ENCODE results near the gene ATP6V1B1. TPM values are rescaled to one million over a fixed set of nuclear protein-coding genes. Genes with fewer than 3 reads are reported as not detected.

ATP6V1B1 gene
- total RNA-seq, 2 donors from 2014 or later: 0.85 to 0.89 TPM

GRCh38 chr2:70898363-70899240, 37.1 kb upstream of the ATP6V1B1 start:
- no peak for DNase-seq
- intact Hi-C loops (cut with DNase I): no loop called here
- no peak for ATAC-seq

GRCh38 chr2:70901227-70902066, 34.3 kb upstream of the ATP6V1B1 start:
- DNase-seq: peak; percentile 27
- intact Hi-C loops (cut with DNase I): no loop called here
- peak; percentile 36 to 47 for ATAC-seq

- ATAC-seq (no peak), DNase-seq (no peak)
- intact Hi-C loops (cut with DNase I): no loop called here
These were observed 33.6 kb upstream of the ATP6V1B1 start for GRCh38 chr2:70902067-70902442.

- DNase-seq (no peak), ATAC-seq (no peak)
- intact Hi-C loops (cut with DNase I): no loop called here
These were observed 33.1 kb upstream of the ATP6V1B1 start for GRCh38 chr2:70902579-70902978.

- intact Hi-C loops (cut with DNase I): no loop called here
- no peak for ATAC-seq
- no peak for DNase-seq
These were observed 32.5 kb upstream of the ATP6V1B1 start for GRCh38 chr2:70903171-70903570.

- intact Hi-C loops (cut with DNase I): no loop called here
- ATAC-seq: no peak
- no peak for DNase-seq
These were observed 31.9 kb upstream of the ATP6V1B1 start for GRCh38 chr2:70903641-70904340.

GRCh38 chr2:70904371-70905216, 31.1 kb upstream of the ATP6V1B1 start:
- ATAC-seq: no peak
- DNase-seq: no peak
- intact Hi-C loops (cut with DNase I): no loop called here

- intact Hi-C loops (cut with DNase I): no loop called here
- ATAC-seq (no peak), DNase-seq (no peak)
These were observed 30.0 kb upstream of the ATP6V1B1 start for GRCh38 chr2:70905443-70906421.

GRCh38 chr2:70906439-70907005, 29.2 kb upstream of the ATP6V1B1 start:
- DNase-seq: no peak
- ATAC-seq: no peak
- intact Hi-C loops (cut with DNase I): no loop called here

- ATAC-seq (peak in 1 of 2 donors; percentile 41), DNase-seq (no peak)
- intact Hi-C loops (cut with DNase I): no loop called here
These were observed 28.3 kb upstream of the ATP6V1B1 start for GRCh38 chr2:70907130-70908057.

GRCh38 chr2:70916291-70916690, 19.4 kb upstream of the ATP6V1B1 start:
- no peak for ATAC-seq

GRCh38 chr2:70918016-70918415, 17.7 kb upstream of the ATP6V1B1 start:
- no peak for ATAC-seq
- DNase-seq: no peak
- intact Hi-C loops (cut with DNase I): no loop called here

More at GRCh38 chr2:70916291-70916690, 19.4 kb upstream of the ATP6V1B1 start:
- intact Hi-C loops (cut with DNase I): no loop called here
- no peak for DNase-seq

GRCh38 chr2:70919672-70920366, 15.9 kb upstream of the ATP6V1B1 start:
- peak; percentile 79 for DNase-seq
- intact Hi-C loops (cut with DNase I): loop anchor here in 1 of 2 donors (2.0 kb wide), 1 partner anchor 49 kb away; no protein-coding TSS in a partner anchor
- ATAC-seq: peak; percentile 82 to 88

GRCh38 chr2:70920367-70920715, 15.4 kb upstream of the ATP6V1B1 start:
- no peak for DNase-seq
- intact Hi-C loops (cut with DNase I): loop anchor here in 1 of 2 donors (2.0 kb wide), 1 partner anchor 50 kb away; no protein-coding TSS in a partner anchor
- peak in 1 of 2 donors; percentile 19 for ATAC-seq

- no peak for DNase-seq
- intact Hi-C loops (cut with DNase I): loop anchor here in 1 of 2 donors (2.0 kb wide), 1 partner anchor 50 kb away; no protein-coding TSS in a partner anchor
- ATAC-seq: no peak
These were observed 14.7 kb upstream of the ATP6V1B1 start for GRCh38 chr2:70921031-70921430.
